Endometrial microvascular endothelial cells (primary cell): Measurements from ENCODE around the gene C1QTNF3. TPM values are rescaled to one million over a fixed set of nuclear protein-coding genes. Genes with fewer than 3 reads are reported as not detected.
"Not testable (repeated sequence)": the region's sequence is repeated elsewhere in the genome, so short reads cannot be mapped to it uniquely, and the experiment has no call there.

Experiments
- in situ Hi-C: cut with HindIII; loops from 2 replicates; pipeline ENCODE4 v1.10.0; 2017; ENCODE audit warnings: low sequenced_read_pairs, low pct_unique_long_range_greater_than_20kb; ENCODE audit errors: inconsistent ontology term
- total RNA-seq: library from RNA; depleted of rRNA; stranded (reverse); fragments of >200 nt; gene quantifications from one replicate; pipeline ENCODE4 v1.2.3, GENCODE V29; 2015; ENCODE audit errors: inconsistent ontology term

Gene C1QTNF3, protein sequence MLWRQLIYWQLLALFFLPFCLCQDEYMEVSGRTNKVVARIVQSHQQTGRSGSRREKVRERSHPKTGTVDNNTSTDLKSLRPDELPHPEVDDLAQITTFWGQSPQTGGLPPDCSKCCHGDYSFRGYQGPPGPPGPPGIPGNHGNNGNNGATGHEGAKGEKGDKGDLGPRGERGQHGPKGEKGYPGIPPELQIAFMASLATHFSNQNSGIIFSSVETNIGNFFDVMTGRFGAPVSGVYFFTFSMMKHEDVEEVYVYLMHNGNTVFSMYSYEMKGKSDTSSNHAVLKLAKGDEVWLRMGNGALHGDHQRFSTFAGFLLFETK
- total RNA-seq: 7.0 TPM

DNA sequence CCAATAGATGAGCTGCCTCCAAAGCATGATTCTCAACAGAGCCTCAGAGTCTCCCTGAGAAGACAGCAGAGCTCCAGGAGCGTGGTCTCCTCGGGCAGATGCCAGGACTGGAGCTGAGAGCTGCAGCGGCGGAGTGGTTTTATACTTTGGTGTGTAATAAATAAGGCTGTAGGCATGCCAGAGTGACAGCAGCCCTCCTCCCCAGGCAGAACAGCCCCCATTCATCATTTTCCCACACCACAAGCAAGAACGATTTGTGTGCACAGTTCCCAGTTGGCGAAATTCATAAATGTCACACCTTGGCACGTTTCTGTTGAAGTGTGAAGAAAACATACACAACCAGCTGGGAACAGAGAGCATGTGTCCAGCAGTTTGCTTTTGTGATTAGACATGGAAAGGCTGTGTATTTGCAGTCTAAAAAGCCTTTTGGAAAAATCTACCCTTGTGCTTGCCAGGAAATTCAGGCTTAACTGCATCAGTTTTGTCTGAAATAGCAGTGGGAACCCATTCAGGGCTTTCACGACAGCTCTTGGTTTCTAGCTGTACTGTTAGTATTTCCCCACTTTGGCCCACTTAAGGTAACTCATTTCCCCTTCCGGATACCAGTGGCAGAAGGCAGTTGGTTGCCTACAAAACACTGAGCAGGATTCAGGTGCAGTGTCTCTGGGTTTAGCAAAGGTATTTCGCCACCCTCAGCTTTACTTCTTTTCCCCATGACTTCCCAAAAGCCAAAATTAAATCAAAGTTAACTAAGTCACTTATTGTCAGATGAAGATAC, at the start of gene C1QTNF3:
TSS of gene C1QTNF3 (minus strand) at position 115 of the 778 bp plus-strand sequence. CDS start at position 27, 88 bp downstream.
- in situ Hi-C loops: no loop called here

DNA sequence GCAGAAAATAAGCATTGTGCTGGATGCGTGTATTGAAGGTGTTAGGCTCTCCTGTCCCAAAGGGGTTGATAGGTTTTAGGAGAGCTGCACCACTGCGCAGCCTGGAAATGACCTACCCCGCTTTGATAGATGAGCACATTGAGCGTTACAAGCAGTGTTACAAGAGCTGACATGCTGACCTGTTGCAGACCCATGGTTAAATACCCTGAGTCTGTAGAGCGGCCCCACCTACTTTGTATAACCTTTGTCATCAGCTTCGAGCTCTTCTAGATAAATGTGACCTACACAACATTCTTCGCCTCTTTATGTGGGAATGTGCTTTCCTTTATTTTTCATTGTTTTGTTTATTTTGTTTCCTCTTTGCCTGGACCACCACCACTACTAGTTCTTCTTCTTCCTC, 48.0 kb upstream of the C1QTNF3 start:
- in situ Hi-C loops: not testable (repeated sequence)

DNA sequence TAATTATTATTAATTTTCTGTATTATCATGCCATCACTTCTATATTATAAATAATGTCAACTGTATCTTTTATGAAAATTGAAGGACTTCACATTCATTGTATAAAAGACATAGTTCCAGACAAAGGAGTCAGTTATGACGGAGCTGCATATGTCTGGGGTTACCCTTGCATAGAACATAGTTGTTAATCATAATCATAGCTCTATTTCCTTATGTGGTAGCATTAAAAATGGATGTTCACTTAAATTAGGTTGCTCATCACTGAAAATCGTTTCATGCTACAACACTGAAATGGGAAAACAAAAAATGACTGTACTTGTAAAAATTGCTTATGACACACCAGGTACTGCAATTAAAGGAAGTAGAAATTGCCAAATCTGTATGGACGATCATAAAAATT, 46.8 kb upstream of the C1QTNF3 start:
- in situ Hi-C loops: not testable (repeated sequence)

DNA sequence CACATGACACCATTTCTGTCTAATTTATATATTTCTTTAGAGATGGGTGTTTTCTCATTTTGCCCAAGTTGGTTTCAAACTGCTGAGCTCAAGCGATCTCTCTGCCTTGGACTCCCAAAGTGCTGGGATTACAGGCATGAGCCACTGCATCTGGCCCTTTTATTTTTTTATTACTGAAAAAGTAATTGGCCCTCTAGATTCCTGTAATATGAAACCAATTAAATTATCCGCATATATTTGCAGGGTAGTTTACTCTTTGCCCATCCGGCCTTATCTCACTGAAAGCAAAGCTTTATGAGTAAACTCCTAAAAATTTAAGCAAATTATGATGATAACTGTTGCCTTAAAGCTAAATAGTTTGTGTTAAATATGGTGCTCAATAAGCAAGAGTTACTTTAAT, 44.7 kb upstream of the C1QTNF3 start:
- in situ Hi-C loops: not testable (repeated sequence)

DNA sequence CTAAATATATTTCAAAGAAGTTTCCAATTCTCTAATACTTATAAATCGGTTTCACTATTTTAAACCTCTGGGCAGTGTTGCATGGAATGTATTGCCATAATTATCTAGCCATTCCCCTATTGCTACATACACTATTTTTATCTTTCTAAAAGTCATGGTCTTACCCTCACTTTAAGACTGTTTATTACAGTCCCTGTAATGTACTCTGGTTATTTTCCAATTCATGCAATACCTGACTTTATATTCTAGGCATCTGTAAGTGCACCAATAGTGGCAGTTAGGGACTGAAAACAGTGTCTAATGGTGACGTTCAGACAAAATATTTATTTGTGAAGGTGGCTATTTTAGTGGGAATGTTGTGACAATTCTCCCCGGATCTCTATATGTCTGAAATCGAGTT, 40.9 kb upstream of the C1QTNF3 start:
- in situ Hi-C loops: not testable (repeated sequence)

DNA sequence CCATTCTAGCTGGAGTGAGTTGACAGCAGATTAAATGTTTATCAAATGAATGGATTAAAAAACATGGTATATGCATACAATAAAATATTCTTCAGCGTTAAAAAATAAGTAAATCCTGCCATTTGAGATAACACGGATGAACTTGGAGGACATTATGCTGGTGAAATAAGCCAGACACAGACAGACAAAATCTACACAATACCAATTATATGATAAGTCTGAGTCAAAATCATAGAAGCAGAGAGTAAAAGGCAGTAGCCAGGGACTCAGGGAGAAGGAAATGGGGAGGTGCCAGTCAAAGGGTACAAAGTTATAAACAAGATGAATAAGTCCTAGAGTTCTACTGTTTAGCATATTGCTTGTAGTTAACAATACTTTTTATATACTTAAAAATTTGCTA, 36.5 kb upstream of the C1QTNF3 start:
- in situ Hi-C loops: not testable (repeated sequence)

DNA sequence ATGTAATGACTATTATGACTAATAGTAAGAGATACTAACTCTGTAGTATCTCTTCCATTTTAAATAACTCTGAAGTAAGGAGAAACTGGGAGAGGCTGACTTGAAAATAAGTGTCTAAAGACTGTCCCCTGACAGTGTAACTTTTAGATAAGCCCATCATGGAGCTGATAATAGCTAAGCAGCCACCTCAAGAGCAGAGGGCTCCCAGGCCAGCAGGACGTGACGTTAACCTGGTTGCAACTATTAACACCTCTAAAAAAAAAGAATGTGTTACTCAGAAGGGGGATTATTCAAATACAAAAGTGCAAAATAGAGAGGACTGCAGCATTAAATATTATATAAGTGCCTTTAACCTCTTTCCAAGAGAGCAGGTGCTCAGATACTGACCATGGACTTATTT, 34.6 kb upstream of the C1QTNF3 start:
- in situ Hi-C loops: not testable (repeated sequence)

DNA sequence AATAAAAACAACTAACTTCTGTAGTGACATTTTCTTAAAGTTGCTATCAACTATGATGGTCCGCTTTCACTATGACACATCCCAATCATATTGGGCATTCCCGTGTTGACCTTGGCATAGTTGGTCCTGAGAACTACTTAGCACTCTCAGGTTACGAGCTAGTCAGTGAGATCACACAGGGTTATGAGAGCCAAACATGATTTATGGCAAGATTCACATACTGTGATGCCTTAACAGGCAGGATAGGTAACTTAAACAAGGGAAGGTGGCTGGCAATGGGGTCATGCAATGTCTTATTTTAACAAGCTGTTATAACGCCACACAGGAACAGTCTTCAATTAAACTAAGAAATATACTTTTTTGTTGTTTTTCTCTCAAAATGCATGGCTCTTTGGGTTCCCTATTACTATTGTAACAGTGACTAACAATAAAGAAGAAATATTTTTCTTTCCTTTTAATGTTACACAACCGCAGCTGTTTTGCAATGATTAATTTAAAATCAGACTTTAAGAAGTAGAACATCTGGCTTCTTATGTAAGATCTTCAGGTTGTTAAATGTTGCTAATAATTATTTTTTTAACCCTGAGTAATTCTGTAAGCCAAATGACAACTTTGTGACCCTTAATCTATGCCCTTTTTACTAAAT, 33.8 kb upstream of the C1QTNF3 start:
- in situ Hi-C loops: not testable (repeated sequence)

DNA sequence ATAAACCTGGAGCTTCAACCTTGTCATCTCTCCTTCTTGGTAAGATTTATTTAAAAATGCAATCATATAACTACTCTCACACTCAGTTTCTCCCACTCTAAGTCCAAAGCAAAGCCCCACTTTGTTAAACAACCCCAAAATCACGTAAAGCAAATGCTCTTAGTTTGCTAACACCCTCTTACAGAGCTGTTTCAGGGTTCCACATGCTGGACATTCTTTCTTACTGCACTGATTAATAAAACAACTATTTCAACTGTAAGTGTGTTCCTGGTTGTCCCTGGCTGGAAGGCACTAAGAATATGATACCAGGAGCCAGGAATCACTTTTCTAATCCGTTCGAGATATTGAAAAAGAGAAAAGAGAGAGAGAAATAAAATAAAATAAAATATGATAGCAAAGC, 31.5 kb upstream of the C1QTNF3 start:
- in situ Hi-C loops: not testable (repeated sequence)

DNA sequence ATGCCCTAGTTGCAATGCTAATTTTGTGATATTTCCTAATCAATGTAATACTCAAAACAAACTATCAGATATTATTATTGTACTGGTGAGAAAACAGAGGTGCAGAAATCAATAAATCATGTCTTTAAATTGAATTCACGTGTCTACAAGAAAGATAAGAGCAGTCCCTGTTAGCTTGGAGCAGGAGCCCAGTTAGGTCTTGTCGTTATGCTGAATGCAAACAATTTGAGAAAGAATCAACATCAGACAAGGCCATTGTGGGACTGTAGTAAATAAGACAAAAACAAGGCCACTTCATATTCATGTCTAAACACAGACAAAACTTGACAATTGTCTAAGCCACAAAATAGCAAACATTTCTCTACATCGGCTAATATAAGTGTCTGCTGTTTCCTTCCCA, 31.1 kb upstream of the C1QTNF3 start:
- in situ Hi-C loops: not testable (repeated sequence)

DNA sequence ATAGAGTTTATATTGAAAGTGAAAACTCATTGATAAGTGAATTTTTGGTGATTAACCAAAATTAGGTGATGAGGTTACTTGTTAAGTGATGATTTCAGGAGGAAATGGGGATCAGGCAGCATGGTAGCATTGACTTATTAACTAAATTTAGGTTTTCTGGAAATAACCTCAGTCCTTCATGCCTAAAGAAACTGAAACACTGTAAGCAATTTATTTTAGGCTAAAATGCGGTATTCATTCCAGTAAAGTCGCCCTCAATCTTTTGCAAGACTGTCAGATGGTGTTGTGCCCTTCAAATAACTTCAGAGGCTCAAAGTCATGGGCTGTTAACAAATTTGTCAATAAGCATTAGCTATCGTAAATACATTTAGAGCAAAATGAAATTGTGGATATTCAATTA, 27.6 kb upstream of the C1QTNF3 start:
- in situ Hi-C loops: not testable (repeated sequence)

DNA sequence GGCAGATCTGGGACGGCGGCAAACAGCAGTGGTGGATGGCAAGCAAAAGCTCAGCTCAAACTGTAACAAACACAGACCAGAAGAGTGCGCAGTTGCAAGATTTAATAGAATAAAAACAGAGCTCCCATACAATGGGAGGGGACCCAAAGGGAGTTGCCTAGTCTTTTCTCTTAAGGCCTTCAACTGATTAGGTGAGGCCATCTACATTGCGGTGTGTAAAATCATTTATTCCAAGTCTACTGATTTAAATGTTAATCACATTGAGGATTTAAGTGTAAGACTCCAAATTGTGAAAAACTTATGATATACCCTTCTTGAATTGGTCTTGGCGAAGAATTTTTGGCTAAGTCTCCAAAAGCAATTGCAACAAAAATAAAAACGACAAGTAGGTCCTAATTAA, 21.6 kb upstream of the C1QTNF3 start:
- in situ Hi-C loops: no loop called here

DNA sequence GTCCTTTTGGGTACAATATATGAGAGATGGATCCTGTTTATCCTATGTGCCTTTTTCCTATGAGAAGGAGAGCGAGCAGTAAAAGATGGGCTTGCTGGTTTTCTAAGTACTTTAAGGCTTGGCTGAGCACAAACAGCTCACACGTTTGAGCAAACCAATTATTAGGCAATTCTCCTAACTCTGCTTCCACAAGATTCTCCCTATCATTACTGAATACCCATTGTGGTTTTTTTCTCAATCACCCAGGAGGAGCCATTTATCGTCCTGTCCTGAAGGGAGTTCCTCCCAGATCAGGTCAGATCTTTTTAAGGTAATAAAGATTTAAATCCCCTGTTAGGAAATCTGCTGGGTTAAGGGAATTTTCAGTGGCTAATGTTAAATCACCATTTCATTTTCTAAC, 19.4 kb upstream of the C1QTNF3 start:
- in situ Hi-C loops: no loop called here

DNA sequence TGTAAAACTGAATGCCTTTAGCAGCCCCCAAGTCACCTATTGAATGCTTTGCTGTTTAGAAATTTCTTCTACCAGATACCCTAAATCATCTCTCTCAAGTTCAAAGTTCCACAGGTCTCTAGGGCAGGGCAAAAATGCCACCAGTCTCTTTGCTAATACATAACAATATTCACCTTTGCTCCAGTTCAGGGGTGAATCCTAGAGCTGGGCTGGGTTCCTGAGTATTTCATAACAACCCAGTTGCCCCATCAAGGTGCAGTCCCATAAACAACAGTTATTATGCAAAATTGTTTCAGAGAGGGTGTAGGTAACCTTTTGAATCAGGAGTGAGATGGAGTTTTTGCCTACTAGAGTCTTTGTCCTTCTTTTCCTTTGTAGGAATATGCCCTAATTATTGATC, 19.0 kb upstream of the C1QTNF3 start:
- in situ Hi-C loops: no loop called here

DNA sequence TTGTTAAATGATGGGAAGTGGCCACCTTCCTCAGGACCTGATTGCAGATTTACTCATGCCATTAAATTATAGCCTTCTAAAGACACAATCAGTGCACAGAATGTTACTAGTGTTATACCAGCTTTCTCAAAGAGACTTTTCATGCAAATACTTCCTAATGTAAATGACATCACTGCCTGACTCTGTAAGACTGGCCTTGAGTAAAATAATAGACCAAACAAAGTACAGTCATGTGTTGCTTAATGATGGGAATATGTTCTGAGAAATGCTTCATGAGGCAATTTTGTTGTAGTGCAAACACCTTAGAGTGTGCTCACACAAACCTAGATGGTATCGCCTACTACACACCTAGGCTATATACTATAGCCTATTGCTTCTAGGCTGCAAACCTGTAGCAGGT, 17.0 kb upstream of the C1QTNF3 start:
- in situ Hi-C loops: no loop called here

DNA sequence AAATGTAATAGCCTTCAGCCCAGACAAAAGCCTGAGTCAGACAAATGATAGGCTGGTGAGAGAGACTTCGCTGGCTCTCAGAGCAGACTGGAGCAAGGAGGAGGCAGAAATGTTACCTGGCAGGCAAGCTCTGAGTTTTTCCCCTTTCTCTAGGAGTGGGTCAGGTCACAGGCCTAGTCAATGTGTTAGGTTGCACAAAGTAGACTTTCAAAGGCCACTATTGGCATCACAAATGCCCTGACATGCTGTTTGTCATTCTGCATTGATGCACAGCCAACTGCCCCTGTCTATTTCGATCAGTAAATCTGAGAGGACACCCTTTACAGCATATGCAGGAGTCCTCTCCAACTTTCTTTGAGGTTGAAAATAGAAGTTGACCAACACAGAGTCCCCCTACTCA, 15.5 kb upstream of the C1QTNF3 start:
- in situ Hi-C loops: no loop called here

DNA sequence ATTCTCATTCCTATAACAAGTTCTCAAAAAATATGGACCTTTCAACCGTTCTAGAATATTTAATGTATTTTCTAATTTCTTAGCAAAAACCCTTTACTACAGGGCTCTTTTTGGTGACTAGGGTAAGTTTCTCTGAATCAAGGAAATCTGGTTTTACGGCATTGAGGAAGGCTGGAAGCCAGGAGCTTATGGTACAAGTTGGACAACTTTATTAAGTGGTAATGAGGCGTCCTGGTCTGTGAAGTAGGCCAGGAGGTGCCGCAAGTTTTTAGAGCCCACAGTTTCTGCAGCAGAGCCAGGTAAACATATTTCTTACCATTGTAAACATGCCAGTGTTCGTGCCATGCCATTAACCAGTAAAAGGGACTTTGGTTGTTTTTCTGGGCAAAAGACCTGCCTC, 14.6 kb upstream of the C1QTNF3 start:
- in situ Hi-C loops: no loop called here

DNA sequence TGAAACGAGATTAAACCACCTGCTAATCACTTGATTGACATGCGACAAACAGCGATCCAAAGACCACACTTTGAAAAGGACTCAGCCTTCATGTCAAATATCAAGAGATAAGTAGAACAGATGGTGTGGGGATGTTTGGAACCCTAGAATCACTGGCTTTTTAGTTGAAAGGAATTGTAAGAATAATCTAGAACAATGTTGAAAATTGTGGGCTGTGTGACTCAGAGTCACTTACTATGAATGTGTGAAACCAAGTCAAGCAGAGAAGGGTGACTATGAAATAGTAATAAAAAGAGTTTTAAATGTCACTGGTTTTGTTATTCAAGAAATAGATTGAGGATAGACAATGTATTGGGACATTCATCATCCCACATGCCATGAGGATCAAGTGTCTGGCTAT, 14.1 kb upstream of the C1QTNF3 start:
- in situ Hi-C loops: no loop called here

DNA sequence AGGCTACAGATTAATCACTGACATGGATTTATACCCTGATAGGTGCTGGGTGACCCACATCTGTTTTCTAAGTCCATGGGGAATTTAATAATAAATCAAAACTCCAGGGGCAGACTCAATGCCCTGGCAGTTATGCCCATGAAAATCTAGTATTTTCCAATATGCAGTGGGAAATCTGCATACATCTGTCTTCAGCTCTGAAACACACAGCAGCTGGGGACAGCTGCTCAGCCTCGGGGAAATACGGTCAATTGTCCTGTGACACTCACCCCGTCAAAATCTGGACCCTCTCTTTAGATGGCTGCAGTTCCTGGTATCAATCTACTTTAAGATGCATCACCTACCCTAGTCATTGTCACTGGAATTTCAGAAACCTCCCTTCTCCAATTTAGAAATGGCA, 12.7 kb upstream of the C1QTNF3 start:
- in situ Hi-C loops: no loop called here

DNA sequence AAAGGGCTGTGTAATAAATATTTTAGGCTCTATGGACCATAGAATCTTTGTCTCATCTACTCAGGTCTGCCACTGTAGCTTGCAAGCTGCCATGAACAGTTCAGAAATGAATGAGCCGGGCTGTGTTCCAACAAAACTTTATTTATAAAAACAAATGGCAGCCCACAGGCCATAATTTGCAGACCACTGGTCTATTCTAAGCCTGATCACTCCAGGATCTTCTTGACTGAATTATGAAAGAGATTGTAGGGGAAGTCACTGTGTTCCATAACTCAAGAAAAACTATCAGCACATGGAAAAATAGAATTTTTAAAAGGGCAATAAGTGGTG, 11.4 kb upstream of the C1QTNF3 start:
- in situ Hi-C loops: no loop called here
